ENCODE measurements around the gene RAB27A. TPM values are rescaled to one million over a fixed set of nuclear protein-coding genes. Genes with fewer than 3 reads are reported as not detected.
"Not testable (repeated sequence)": the region's sequence is repeated elsewhere in the genome, so short reads cannot be mapped to it uniquely, and the experiment has no call there.

The RAB27A gene
- total RNA-seq, 1 experiment from 2014 or later, result 4.7 TPM

GRCh38 chr15:55280589-55280988 lies 9.0 kb downstream of the RAB27A start:
- H3K27ac Mint-ChIP-seq; H3K4me1 Mint-ChIP-seq; POLR2A ChIA-PET; H3K9me3 Mint-ChIP-seq; H3K36me3 Mint-ChIP-seq; H3K27me3 Mint-ChIP-seq (ENCODE audit: low read depth); CTCF ChIA-PET; H3K4me3 Mint-ChIP-seq; DNase-seq (ENCODE audit: low spot score); ATAC-seq: not testable (repeated sequence)

GRCh38 chr15:55279746-55280351 lies 9.8 kb downstream of the RAB27A start:
- no peak for TF ChIP-seq AR (CRISPR knock-in tag; IDR thresholded peaks at IDR 0.05)
- no peak for TF ChIP-seq NR1H2 (CRISPR knock-in tag; IDR thresholded peaks at IDR 0.05)
- TF ChIP-seq ZNF425 (CRISPR knock-in tag; conservative IDR thresholded peaks at IDR 0.05), result no peak
- no peak for TF ChIP-seq GRHL2 (CRISPR knock-in tag; IDR thresholded peaks at IDR 0.05; ENCODE audit: insufficient replicate concordance, severe bottlenecking)
- no peak for TF ChIP-seq NFYB (CRISPR knock-in tag; conservative IDR thresholded peaks at IDR 0.05; ENCODE audit: low read depth)
- no peak for TF ChIP-seq E2F4 (CRISPR knock-in tag; IDR thresholded peaks at IDR 0.05; ENCODE audit: borderline replicate concordance, low read depth)
- Mint-ChIP-seq H3K27me3 (ENCODE audit: low read depth) (no peaks in the 10 kb centered on the region), H3K4me1 (0 out of 2 replicates have a peak, but pooled peaks cover 5% of the 10 kb centered on the region), H3K9me3 (no peaks in the 10 kb centered on the region), H3K4me3 (no peak overlapping the region), H3K36me3 (no peaks in the 10 kb centered on the region), H3K27ac (0 out of 2 replicates have a peak overlapping the region, but pooled peaks have one; percentile 3)
- CTCF ChIA-PET, result no interaction called here
- POLR2A ChIA-PET, result no interaction called here
- no peak for DNase-seq (ENCODE audit: low spot score)
- ATAC-seq, result no peak

- Mint-ChIP-seq H3K4me1 (0 out of 2 replicates have a peak, but pooled peaks cover under 1% of the 10 kb centered on the region), H3K27me3 (ENCODE audit: low read depth) (no peaks in the 10 kb centered on the region), H3K36me3 (no peaks in the 10 kb centered on the region), H3K9me3 (no peaks in the 10 kb centered on the region), H3K27ac (no peak overlapping the region), H3K4me3 (no peak overlapping the region)
- no peak for ATAC-seq
- CTCF ChIA-PET, result no interaction called here
- POLR2A ChIA-PET, result no interaction called here
- TF ChIP-seq NFATC4 (CRISPR knock-in tag; IDR thresholded peaks at IDR 0.05), result no peak
- no peak for TF ChIP-seq SMAD3 (CRISPR knock-in tag; IDR thresholded peaks at IDR 0.05; ENCODE audit: borderline replicate concordance)
- no peak for TF ChIP-seq ZNF416 (CRISPR knock-in tag; IDR thresholded peaks at IDR 0.05)
- no peak for TF ChIP-seq STAT6 (CRISPR knock-in tag; conservative IDR thresholded peaks at IDR 0.05; ENCODE audit: low read depth)
- no peak for TF ChIP-seq ZSCAN18 (CRISPR knock-in tag; IDR thresholded peaks at IDR 0.05)
- no peak for TF ChIP-seq ZNF317 (CRISPR knock-in tag; IDR thresholded peaks at IDR 0.05; ENCODE audit: borderline replicate concordance, low read depth)
- TF ChIP-seq USF1 (CRISPR knock-in tag; IDR thresholded peaks at IDR 0.05), result no peak
- TF ChIP-seq JUN (CRISPR knock-in tag; IDR thresholded peaks at IDR 0.05), result no peak
- no peak for TF ChIP-seq ETV6 (CRISPR knock-in tag; IDR thresholded peaks at IDR 0.05)
- no peak for TF ChIP-seq ZNF121 (CRISPR knock-in tag; IDR thresholded peaks at IDR 0.05)
- no peak for DNase-seq (ENCODE audit: low spot score)
Measured at GRCh38 chr15:55279100-55279745, 10.4 kb downstream of the RAB27A start.
